ENCODE results near the gene TPST2. TPM values are rescaled to one million over a fixed set of nuclear protein-coding genes. Genes with fewer than 3 reads are reported as not detected.

Gene TPST2
- total RNA-seq, 4 donors from 2014 or later, result 22.0 to 30.9 (median 28.7) TPM

GRCh38 chr22:26549902-26550497 is 39.9 kb downstream of the TPST2 start:
- DNase-seq (ENCODE audit: extremely low spot score), result no peak
- H3K27ac ChIP-seq (replicated peaks in 1 of 4), result no peak overlapping the region
- H3K36me3 ChIP-seq, result peaks cover 0 to 7% (median 0%) of the 10 kb centered on the region in 4 donors
- no peak overlapping the region for H3K4me3 ChIP-seq
- peaks cover 0 to 35% (median 7%) of the 10 kb centered on the region in 4 donors for H3K4me1 ChIP-seq
- TF ChIP-seq CTCF (IDR thresholded peaks at IDR 0.05) (no peak), POLR2AphosphoS5 (IDR thresholded peaks at IDR 0.05) (no peak), EP300 (IDR thresholded peaks at IDR 0.05) (no peak), POLR2A (IDR thresholded peaks at IDR 0.05; ENCODE audit: low read depth) (no peak)
- no peaks in the 10 kb centered on the region for H3K27me3 ChIP-seq
- WGBS, result 99% methylated on average over 4 of the region's 4 CpGs
- intact Hi-C loops (cut with DNase I), result no loop called here
- no peaks in the 10 kb centered on the region for H3K9me3 ChIP-seq

DNA sequence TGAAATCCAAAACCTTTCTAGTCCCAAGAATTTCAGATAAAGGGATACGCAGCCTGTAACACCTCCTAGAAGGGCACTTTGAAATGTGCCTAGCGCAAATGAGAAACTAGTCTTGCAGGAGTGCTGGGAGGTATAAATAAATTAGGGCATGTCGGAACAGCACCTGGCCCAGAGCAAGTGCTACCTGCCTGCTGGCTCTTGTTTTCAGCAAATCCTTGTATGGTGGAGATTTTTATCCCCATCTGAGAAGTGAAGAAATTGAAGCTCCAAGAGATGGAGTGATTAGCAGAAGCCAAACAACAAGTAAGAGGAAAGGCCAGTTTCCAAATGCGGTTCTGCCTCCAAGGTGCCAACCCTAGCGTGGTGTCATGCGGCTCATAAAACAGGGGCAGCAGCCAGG is 40.9 kb downstream of the TPST2 start:
- Histone ChIP-seq H3K36me3 (peaks cover 0 to 7% (median 0%) of the 10 kb centered on the region in 4 donors), H3K27ac (replicated peaks in 1 of 4) (no peak overlapping the region), H3K4me3 (no peak overlapping the region), H3K9me3 (no peaks in the 10 kb centered on the region), H3K4me1 (peaks cover 0 to 35% (median 5%) of the 10 kb centered on the region in 4 donors), H3K27me3 (no peaks in the 10 kb centered on the region)
- no peak for TF ChIP-seq POLR2AphosphoS5 (IDR thresholded peaks at IDR 0.05)
- TF ChIP-seq EP300 (IDR thresholded peaks at IDR 0.05), result no peak
- no peak for TF ChIP-seq CTCF (IDR thresholded peaks at IDR 0.05)
- no peak for TF ChIP-seq POLR2A (IDR thresholded peaks at IDR 0.05; ENCODE audit: low read depth)
- intact Hi-C loops (cut with DNase I), result no loop called here
- WGBS, result 76% methylated on average over 6 of the region's 6 CpGs
- no peak for DNase-seq (ENCODE audit: extremely low spot score)

DNA sequence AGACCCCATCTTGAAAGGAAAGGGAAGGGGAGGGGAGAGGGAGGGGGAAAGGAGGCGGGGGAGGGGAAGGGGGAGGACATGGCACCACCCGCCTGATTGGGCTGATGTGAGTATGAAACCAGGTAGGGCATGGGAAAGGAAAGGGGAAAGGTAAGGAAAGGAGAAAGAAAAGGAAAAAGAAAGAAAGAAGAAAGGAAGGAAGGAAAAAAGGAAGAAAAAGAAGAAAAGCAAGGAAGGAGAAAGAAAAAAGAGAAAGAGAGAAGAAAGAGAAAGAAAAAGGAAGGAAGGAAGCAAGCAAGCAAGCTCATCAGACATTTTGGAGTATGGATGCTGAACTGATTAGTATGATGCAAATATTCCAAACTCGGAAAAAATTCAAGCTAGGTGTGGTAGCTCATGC is 41.6 kb downstream of the TPST2 start:
- H3K4me1 ChIP-seq, result peaks cover 1 to 36% (median 5%) of the 10 kb centered on the region in 4 donors
- no peak for DNase-seq (ENCODE audit: extremely low spot score)
- H3K27ac ChIP-seq (replicated peaks in 1 of 4), result no peak overlapping the region
- H3K36me3 ChIP-seq, result peaks cover 0 to 12% (median 0%) of the 10 kb centered on the region in 4 donors
- 86% methylated on average over 3 of the region's 3 CpGs for WGBS
- intact Hi-C loops (cut with DNase I), result no loop called here
- no peak overlapping the region for H3K4me3 ChIP-seq
- H3K27me3 ChIP-seq, result no peaks in the 10 kb centered on the region
- no peak for TF ChIP-seq CTCF (IDR thresholded peaks at IDR 0.05)
- TF ChIP-seq EP300 (IDR thresholded peaks at IDR 0.05), result no peak
- no peak for TF ChIP-seq POLR2AphosphoS5 (IDR thresholded peaks at IDR 0.05)
- no peak for TF ChIP-seq POLR2A (IDR thresholded peaks at IDR 0.05; ENCODE audit: low read depth)
- no peaks in the 10 kb centered on the region for H3K9me3 ChIP-seq

GRCh38 chr22:26547837-26548236 is 42.1 kb downstream of the TPST2 start:
- Histone ChIP-seq H3K27me3 (no peaks in the 10 kb centered on the region), H3K9me3 (no peaks in the 10 kb centered on the region), H3K4me1 (peaks cover 4 to 36% (median 6%) of the 10 kb centered on the region in 4 donors), H3K36me3 (peaks cover 0 to 14% (median 0%) of the 10 kb centered on the region in 4 donors), H3K4me3 (no peak overlapping the region), H3K27ac (replicated peaks in 1 of 4) (no peak overlapping the region)
- TF ChIP-seq CTCF (IDR thresholded peaks at IDR 0.05) (no peak), EP300 (IDR thresholded peaks at IDR 0.05) (no peak), POLR2AphosphoS5 (IDR thresholded peaks at IDR 0.05) (no peak), POLR2A (IDR thresholded peaks at IDR 0.05; ENCODE audit: low read depth) (no peak)
- 93% methylated on average over 4 of the region's 4 CpGs for WGBS
- intact Hi-C loops (cut with DNase I), result no loop called here
- DNase-seq (ENCODE audit: extremely low spot score), result no peak

- TF ChIP-seq POLR2AphosphoS5 (IDR thresholded peaks at IDR 0.05) (no peak), CTCF (IDR thresholded peaks at IDR 0.05) (no peak), POLR2A (IDR thresholded peaks at IDR 0.05; ENCODE audit: low read depth) (no peak), EP300 (IDR thresholded peaks at IDR 0.05) (no peak)
- H3K27ac ChIP-seq (replicated peaks in 1 of 4), result no peak overlapping the region
- H3K9me3 ChIP-seq, result no peaks in the 10 kb centered on the region
- intact Hi-C loops (cut with DNase I), result no loop called here
- no peaks in the 10 kb centered on the region for H3K27me3 ChIP-seq
- 82% methylated on average over 7 of the region's 7 CpGs for WGBS
- peaks cover 4 to 36% (median 7%) of the 10 kb centered on the region in 4 donors for H3K4me1 ChIP-seq
- no peak for DNase-seq (ENCODE audit: extremely low spot score)
- H3K4me3 ChIP-seq, result no peak overlapping the region
- peaks cover 0 to 18% (median 0%) of the 10 kb centered on the region in 4 donors for H3K36me3 ChIP-seq
Observed at GRCh38 chr22:26547426-26547825, 42.5 kb downstream of the TPST2 start.
